CD4-positive, alpha-beta T cell treated with Interleukin-17A for 4 hours (primary cell): ENCODE data around the gene LRRC14B.
"Not testable (repeated sequence)": the region's sequence is repeated elsewhere in the genome, so short reads cannot be mapped to it uniquely, and the experiment has no call there.

Source experiments
- DNase-seq: peaks from one replicate; pipeline ENCODE4 v3.0.0-alpha.2; 2020; ENCODE audit warnings: mixed read lengths

LRRC14B gene

DNA sequence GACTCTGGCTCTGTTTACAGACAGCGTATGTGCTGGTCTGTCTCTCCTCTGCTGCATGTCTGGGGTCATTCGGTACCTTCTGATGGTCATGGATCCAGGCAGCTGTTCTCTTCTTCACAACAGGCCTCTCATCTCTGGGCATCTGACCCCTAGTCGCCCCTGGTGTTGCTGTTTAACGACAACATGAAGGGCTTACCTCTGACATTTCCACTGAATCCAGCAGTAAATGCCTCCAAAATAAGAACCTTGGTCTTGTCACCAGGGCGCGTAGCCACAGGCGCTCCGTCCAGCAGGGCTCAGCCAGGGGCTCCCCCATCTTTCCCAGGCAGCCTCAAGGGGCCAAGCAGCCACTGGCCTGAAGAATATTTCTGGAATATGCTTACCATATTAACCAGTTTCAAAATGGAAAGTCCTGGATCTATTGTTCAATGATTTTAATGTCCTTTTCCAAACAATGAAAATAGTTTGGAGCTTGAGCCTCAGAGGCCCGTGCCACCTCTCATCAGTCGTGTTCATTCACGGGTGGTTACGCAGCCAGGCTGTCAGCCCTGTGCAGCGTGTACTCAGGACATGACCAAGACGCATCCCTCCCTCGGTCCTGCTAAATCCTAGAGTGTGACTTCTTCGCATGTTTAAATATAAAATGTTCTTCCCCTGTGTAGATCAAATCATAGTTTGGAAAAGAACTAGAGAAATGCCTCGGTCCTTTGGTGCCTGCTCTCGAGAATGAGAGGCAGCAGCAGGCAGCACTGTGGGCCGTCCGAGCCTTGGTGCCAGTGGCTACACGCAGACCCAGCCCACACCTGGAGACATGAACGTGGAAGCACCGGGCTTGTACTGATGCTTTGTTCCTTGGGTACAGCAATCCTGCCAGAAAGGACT lies 30.1 kb upstream of the LRRC14B start:
- no peak for DNase-seq

DNA sequence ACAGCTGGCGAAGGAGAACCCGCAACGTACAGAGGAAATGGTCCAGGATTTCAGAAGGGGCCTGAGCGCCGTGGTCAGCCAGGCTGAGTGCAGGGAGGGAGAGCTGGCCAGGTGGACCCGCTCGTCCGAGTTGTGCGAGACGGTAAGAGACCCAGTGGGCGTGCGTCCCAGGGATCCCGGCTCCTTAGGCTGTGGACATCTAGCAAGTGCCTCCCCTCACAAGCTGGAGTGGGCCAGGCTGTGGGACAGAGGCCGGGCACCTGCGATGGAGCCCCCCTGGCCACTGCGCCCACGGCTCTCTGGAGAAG lies 29.5 kb upstream of the LRRC14B start:
- DNase-seq, result no peak

DNA sequence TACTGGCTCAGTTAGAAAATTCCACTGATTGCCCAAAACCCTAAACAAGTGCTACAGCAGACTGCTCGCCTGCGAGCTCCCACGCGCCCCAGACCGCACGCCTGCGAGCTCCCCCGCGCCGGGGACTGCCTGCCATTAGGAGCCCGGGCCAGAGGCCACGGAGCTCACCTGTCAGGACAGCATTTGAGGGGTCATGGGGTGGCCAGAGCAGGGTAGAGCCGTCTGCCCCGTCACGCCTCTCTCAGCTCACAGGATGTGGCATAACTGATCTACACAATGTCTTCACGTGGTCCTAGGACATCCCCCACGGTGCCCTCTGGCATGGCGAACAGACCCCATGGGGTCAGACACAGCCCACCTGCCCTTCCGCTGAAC lies 29.1 kb upstream of the LRRC14B start:
- DNase-seq, result no peak

DNA sequence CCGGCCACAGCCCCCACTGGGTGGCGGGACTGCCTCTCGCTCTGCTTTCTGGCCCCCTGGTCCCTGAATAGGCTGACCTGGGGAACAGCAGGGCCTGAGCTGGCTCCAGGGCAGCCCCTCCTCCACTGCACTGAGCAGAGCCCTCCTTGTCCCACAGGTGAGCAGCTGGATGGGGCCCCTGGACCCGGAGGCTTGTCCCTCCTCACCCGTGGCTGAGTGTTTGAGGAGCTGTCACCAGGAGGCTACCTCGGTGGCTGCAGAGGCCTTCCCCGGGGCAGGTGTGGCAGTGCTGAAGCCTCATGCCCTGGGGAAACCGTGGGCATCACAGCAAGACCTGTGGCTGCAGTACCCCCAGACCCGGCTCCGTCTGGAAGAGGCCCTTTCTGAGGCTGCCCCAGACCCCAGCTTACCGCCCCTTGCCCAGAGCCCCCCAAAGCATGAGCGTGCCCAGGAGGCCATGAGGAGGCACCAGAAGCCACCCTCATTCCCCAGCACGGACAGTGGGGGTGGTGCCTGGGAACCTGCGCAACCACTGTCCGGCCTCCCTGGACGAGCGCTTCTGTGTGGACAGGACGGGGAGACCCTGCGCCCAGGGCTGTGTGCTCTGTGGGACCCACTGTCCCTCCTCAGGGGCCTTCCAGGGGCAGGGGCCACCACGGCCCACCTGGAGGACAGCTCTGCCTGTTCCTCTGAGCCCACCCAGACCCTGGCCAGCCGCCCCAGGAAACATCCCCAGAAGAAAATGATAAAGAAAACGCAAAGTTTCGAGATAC lies 28.5 kb upstream of the LRRC14B start:
- DNase-seq, result no peak

DNA sequence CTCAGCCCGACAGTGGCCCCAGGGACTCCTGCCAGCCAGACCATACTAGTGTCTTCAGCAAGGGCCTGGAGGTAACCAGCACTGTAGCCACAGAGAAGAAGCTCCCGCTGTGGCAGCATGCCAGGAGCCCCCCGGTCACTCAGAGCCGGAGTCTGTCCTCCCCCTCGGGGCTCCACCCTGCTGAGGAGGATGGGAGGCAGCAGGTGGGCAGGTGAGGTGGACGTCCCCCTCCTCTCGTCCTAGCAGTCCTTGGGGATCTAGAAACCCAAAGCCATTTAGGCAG lies 28.0 kb upstream of the LRRC14B start:
- DNase-seq, result no peak

DNA sequence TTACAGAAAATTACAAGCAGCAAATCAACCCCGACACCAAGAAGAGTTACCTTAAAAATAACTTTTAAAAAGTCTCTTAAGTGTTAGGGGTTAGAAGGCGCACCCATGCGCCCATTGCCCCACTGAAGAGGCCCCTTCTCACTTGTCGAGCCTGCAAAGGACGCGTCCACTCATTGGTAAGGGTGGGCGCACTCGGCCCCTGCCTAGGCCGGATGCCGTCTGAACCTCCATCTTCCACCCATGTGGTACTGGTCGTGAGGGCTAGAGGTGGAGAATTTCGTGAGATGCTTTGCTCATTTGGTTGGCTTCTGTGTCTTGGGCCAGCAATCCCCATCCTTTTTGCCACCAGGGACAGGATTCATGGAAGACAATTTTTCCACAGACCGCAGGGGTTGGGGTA lies 27.5 kb upstream of the LRRC14B start:
- DNase-seq, result no peak

DNA sequence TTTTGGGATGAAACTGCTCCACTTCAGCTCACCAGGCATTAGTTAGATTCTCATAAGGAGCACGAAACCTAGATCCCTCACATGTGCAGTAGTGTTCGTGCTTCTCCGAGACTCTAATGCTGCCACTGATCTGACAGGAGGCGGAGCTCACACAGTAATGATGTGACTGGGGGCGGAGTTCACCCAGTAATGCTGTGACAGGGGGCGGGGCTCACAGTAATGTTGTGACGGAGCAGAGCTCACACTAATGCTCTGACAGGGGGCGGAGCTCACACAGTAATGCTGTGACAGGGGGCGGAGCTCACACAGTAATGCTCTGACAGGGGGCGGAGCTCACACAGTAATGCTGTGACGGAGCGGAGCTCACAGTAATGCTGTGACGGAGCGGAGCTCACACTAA lies 27.1 kb upstream of the LRRC14B start:
- no peak for DNase-seq

DNA sequence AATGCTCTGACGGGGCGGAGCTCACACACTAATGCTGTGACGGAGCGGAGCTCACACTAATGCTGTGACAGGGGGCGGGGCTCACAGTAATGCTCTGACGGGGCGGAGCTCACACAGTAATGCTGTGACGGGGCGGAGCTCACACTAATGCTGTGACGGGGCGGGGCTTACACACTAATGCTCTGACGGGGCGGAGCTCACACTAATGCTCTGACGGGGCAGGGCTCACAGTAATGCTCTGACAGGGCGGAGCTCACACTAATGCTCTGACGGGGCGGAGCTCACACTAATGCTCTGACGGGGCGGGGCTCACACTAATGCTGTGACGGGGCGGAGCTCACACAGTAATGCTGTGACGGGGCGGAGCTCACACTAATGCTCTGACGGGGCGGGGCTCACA lies 26.5 kb upstream of the LRRC14B start:
- DNase-seq, result not testable (repeated sequence)

DNA sequence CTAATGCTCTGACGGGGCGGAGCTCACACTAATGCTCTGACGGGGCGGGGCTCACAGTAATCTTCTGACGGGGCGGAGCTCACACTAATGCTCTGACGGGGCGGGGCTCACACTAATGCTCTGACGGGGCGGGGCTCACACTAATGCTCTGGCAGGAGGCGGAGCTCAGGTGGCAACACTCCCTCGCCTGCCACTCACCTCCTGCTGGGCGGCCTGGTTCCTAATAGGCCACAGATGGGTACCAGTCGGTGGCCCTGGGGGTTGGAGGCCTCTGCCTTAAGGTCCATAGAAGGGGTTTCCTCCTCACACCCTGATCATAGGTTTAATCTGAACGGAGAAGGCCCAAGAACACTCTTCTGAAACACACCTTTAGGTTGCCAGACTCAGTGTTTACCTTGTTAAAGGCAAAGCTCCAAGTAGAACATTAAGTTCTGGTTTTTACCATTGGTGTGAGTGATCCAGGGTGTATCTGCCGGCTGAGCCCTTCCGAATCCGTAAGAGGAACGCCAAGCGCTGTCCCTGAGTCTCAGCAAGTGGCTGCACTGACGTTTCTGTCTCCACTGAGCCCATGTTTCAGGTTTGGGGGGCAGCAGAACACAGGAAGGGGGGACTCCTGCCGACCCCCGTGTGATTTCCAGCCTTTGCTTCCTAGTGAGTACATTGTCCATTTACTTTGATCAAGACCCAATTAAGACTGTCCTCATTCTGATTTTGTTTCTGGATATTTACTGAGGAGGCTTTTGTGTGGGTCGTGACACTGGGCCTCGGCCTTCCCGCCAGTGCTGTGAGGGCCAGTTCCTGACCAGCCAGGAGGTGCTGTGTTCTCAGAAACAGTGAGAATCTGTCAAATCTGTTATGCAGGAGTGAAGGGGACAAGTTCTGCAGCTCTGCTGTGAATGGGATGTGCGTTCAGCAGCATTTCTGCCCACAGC lies 24.6 kb upstream of the LRRC14B start:
- no peak for DNase-seq

DNA sequence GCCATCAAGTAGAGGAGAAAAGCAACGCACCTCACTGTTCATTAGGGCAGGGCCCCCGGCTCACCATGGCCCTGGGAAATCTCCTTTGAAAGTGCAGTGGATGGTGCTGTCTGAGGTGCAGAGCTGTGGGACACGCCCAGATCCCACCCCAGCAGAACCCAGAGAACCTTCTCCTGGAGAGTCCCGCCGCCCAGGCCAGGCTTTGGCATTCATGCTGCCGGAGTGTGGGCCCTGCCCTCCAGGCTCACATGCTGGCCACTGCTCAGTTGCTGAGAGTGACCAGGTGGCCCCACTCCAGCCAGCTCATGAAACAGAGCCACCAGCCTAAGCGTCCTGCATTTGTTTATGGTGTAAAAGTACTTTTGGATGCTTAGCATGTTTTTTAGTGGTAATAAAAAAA lies 23.8 kb upstream of the LRRC14B start:
- DNase-seq, result no peak

DNA sequence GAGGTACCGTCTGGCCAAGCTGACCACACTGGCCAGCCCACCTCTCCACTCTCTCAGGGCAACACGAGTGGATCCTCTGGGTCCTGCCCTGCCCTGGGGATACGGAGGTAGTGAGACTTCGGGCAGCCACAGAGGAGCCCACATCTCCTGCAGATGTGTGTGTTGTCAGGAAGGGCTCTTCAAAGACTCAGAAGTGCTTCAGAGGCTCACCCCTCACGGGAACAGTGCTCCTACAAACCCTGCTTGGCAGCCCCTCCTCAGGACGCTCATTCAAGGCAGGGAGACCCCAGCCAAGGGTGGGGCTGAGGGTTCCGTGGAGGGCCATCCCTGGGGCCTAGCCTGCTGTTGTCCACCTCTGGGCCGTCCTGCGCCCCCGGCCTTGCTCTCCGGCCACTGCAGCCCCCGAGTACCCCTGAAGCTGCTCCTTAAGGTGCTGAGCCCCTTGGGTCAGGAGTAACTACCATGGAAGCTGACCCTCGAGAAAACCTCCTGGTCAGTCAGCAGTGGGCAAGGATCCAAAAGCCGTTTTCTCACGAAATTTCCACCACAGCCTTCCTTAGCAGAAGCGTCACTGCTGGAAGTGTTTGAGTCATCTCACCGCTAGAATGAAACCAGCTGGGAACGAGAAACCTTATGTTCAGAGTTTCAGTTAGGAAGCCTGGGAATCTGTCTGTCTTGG lies 23.2 kb upstream of the LRRC14B start:
- no peak for DNase-seq

DNA sequence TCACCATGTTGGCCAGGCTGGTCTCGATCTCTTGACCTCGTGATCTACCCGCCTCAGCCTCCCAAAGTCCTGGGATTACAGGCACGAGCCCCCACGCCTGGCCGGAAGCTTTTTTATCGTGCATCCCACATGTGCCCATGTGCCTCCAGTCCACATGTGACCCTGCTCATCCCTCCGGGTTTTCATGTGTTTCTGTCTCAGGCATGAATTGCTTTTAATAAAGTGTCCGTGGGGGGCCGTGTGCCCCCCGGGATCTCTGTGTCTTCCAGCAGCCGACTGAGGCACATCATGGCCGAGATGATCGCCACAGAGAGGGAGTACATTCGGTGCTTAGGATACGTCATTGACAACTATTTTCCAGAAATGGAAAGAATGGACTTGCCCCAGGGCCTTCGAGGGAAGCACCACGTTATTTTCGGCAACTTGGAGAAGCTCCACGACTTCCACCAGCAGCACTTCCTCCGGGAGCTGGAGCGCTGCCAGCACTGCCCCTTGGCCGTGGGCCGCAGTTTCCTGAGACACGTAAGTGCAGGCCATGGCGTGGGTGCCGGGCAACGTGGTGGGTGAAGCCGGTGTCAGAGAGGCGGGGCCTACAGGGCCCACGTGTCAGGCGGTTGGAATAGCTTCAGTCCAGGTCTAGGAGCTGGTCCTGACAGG lies 22.1 kb upstream of the LRRC14B start:
- no peak for DNase-seq

DNA sequence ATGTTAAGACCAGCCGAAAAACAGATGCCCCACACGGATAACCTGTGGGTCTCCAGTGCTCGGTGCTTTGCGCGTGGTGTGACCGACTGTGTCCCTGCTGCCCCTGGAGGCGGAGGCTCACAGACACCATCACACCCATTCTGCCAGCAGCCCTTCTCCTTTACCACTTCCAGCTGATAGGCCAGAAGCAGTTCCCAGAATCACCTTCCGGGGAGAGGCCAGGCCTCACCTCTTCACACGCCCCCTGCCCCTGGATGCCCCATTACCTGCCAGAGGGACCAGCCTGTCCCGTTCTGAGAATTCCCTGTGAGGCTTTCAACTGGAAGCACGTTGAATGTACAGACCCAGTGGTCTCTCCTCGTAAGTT lies 21.6 kb upstream of the LRRC14B start:
- DNase-seq, result no peak

DNA sequence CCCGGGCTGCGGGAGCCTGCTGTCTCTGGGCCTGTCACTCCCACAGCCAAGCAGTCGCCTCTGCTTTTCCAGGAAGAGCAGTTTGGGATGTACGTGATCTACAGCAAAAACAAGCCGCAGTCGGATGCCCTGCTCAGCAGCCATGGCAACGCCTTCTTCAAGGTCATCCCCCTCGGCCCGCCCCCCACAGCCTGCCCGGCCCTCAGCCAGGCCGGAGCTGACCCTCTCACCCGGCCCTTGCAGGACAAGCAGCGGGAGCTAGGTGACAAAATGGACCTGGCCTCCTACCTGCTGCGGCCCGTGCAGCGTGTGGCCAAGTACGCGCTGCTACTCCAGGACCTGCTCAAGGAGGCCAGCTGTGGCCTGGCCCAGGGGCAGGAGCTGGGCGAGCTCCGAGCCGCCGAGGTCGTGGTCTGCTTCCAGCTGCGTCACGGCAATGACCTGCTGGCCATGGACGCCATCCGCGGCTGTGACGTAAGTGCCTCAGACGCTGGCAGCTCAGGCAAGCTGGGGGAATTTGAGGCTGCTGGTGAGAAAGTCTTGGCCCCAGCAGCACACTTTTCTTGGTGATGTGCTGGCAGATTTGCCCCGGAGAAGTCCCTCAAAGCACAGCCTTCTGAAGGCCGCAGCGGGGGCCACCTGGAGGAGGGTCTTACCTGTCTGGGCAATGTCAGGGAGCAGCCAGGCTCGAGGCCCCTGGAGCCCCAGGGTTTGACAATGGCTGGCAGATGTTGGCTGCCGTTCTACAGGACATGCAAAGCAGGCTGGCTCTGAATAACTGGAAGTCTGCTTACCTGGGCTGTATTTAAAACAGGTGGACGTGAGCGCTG lies 20.1 kb upstream of the LRRC14B start:
- DNase-seq, result no peak

DNA sequence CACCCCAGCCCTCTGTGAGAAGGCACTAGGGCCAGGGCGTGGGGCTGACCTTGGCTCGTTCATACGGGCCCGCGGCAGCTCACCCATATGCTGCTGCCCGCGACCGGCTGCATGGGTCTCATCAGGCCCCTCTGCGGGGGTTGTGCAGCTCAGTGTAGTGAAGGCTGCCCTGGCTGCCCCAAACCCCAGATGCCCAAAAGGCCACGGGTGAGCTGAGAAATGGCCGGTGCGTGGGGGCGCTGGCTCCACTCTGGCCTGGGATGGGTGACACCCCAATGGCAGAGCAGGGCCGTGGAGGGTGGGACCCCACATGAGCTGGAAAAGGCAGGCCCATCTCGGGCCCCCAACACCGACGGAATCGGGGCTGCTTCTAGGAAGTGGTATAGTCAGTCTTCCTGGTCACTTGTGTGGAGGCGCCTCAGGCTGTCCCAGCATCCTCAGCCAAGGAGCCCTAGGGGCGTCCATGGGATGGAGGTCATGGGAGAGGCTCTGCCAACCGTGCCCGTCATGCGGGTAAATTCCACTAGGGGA lies 19.4 kb upstream of the LRRC14B start:
- DNase-seq, result no peak

DNA sequence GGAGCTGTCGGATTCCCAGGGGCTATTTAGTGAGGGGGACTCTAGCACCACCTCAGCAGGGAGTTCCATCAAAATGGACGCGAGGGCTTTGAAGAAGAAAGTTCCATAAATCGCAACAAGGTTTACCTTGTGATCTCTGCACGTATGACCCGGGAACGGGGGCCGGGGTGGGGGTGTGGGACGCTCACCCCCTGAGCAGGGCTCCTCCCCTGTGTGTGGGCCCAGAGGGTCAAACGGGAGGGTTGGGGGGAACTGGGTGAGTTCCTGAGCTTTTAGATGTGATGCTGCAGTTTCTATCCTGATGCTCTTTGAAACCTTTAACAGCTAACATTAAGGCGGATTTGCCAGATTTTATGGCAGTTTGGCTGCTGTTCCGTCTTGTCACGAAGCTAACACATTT lies 18.9 kb upstream of the LRRC14B start:
- DNase-seq, result no peak

DNA sequence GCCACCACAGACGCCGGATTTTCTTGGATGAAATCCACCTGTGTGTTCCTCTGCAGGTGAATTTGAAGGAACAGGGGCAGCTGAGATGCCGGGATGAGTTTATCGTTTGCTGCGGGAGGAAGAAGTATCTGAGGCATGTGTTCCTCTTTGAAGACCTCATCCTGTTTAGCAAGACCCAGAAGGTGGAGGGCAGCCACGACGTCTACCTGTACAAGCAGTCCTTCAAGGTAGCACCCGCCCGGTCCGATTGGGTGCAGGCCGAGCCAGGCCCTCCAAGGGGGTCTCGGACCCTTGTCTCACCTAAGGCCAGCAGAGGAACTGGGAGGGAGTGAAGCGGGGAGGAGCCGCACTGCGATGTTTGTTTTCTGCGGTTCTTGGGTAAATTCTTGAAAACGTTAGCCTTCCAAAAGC lies 18.4 kb upstream of the LRRC14B start:
- DNase-seq, result no peak

DNA sequence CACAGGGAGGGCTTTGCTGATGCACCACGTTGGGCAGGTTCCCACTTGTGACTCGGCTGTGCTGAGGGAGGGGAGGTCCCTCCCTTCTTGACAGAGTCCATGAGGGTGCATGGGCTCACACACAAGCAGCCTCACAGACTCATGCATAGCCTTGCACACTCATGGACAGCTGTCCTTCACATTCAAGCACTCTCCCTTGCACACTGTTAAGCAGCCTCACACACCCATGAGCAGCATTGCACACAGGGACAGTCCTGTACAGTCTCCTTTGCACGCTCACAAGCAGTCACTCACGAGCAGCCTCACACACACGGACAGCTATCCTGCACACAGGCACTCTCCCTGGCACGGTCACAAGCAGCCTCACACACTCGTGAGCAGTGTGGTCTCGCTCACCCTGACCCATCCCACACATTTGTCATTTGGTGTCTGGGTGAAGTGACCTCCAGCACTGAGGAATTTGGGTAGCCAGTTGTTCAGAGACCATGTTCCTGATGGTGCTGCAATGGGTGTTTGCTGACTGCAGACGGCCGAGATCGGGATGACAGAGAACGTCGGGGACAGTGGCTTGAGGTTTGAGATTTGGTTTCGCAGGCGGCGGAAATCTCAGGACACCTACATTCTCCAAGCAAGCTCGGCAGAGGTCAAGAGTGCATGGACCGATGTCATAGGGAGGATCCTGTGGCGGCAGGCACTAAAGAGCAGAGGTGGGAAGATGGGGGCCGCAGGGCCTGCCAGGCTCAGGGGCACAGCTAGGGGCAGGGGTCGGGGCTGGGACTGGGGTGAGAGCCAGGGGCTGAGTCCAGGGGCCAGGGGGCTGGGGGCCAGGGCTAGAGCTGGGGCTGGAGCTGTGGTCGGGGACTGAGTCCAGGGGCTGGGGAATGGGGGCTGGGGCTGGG lies 17.7 kb upstream of the LRRC14B start:
- no peak for DNase-seq

DNA sequence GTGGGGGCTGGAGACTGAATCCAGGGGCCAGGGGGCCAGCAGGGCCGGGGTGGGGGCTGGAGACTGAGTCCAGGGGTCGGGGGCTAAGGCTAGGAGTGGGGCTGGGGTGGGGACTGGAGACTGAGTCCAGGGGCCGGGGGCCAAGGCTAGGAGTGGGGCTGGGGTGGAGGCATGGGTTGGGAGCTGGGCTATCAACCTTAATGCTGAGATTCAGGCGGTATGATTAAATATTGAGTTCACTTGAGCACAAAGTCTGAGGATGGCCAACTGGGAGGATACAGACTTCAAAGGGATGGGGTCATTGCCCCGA lies 17.0 kb upstream of the LRRC14B start:
- DNase-seq, result no peak

DNA sequence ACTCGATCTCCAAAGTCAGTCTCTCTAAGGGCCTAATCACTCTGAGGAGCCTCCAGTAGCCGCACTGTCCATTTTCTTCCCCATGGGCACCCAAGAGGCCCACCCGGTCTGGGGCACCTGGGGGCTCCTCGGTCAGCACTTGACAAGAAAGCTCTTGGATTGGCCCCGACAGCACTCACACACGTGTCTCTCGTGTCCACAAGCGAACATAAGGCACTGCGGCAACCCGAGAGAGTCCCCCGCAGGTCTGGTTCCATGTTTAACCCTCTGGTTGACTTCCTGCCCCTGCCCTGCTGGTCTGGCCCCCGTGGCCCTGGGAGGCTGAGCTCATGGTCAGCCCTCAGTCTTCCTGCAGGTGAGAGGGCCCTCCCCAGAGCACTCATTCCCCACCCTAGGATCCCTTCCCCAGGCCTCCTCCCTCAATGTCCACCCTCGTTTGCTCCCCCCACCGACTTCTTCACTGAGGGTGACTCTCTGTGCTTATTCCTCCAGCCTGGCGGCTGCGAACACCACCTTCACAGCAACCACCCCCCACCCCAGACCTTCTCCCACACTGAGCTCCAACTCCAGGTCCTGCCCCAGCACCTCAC lies 16.3 kb upstream of the LRRC14B start:
- DNase-seq, result no peak
